ENCODE data around the gene ANG.
"Not testable (repeated sequence)": the region's sequence is repeated elsewhere in the genome, so short reads cannot be mapped to it uniquely, and the experiment has no call there.

Gene ANG

DNA sequence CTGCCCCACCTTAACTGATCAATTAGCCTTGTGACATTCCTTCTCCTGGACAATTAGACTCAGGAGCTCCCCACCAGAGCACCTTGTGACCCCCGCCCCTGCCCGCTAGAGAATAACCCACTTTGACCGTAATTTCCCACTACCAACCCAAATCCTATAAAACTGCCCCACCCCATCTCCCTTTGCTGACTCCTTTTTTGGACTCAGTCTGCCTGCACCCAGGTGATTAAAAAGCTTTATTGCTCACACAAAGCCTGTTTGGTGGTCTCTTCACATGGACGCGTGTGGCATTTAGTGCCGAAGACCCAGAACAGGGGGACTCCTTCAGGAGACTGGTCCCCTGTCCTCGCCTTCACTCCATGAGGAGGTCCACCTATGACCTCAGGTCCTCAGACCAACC lies 12.4 kb downstream of the ANG start:
- DNase-seq: not testable (repeated sequence)

- no peak for DNase-seq
These were observed 18.2 kb downstream of the ANG start for GRCh38 chr14:20706657-20707355.

- no peak for DNase-seq
These were observed 19.1 kb downstream of the ANG start for GRCh38 chr14:20707622-20708021.

- DNase-seq: no peak
These were observed 22.7 kb downstream of the ANG start for GRCh38 chr14:20711261-20711660.

DNA sequence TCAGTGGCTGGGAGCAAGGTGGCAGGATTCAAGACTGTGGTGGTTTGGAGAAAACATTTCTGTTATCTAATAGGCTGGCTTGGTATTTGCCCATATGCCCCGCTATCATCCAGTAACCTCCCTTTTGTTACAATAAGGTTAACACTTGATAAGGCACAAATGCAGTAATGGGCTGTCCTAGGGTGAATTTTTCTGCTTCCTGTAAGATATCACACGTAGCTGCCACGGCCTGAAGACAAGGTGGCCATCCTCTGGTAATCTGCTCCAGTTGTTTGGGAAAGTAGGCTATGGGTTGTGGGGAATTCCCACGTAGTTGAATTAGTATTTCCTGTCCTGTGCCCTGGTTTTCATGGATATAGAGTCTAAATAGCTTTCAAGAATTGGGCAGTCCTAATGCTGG lies 23.1 kb downstream of the ANG start:
- no peak for DNase-seq

- no peak for DNase-seq
These were observed 24.3 kb downstream of the ANG start for GRCh38 chr14:20712904-20713303.

- no peak for DNase-seq
These were observed 26.2 kb downstream of the ANG start for GRCh38 chr14:20714593-20715250.

DNA sequence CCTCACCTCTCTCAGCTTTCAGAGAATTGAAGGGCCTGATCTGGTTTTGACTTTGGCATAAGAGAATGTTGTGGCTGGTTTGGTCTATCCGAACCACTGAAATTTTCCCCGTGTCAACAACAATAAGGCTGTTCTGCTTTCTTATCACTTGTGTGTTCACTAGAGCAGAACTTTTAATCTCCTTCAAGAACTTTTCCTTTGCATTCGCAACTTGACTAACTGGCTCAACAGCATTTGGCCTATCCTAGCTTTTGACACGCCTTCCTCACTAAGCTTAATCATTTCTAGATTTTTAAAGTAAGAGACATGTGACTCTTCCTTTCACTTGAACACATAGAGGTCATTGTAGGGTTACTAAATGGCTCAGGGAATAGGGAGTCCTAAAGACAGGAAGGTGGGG lies 31.2 kb downstream of the ANG start:
- DNase-seq: no peak

DNA sequence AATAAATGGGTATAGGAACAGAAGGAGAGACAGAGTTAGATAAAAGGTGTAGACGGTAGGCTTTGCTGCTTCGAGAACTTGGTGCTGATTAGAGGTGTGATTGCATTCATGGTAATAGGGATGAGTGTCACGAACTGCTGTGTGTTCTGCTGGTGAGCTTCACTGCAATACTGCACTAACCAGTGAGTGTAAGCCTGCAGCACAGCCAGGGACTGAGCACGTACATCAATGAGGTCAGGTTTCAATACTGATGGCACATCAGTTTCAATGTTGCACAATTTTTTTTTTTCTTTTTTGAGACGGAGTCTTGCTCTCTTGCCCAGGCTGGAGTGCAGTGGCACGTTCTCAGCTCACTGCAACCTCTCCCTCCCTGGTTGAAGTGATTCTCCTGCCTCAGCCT lies 32.2 kb downstream of the ANG start:
- DNase-seq: no peak

DNA sequence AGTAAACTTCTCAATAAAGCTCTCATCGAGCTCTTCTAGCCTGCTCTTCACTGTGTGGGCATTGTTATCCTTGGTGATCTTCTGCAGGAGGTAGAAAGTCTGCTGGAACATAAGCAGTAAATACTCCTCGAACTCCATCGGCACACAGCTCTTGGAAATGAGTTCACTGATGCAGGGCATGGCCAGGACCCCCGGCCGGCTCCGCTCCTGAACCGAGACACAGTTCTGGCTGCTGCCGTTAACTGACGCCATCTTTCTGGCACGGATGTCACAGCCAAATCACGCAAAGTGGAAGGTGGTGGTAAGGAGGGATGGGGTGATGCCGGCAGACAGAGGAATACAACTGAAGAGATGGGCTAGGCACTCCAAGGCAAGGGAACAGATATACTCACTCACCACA lies 33.5 kb downstream of the ANG start:
- no peak for DNase-seq

- peak; percentile 51 for DNase-seq
These were observed 34.9 kb downstream of the ANG start for GRCh38 chr14:20723488-20723887.

GRCh38 chr14:20726121-20726520 lies 37.6 kb downstream of the ANG start:
- DNase-seq: not testable (repeated sequence)

DNA sequence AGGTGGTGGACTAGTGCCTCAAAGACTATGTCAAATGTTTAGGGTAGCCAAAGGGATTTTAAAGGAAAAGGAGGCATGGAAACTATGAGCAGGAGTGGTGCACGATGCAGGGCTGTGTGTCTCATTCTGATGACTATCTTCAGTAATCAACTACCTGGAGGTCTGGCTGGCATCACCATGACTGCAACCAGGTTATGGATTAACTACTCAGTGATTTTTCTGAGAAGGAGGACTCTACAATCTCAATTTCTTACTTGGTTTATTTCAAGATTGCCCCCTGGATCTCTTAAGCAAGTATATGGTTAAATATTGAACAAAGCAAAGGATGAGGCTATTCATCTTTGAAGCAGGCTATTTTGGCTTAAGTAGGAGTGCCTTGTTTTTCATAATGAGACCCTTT lies 38.0 kb downstream of the ANG start:
- no peak for DNase-seq

DNA sequence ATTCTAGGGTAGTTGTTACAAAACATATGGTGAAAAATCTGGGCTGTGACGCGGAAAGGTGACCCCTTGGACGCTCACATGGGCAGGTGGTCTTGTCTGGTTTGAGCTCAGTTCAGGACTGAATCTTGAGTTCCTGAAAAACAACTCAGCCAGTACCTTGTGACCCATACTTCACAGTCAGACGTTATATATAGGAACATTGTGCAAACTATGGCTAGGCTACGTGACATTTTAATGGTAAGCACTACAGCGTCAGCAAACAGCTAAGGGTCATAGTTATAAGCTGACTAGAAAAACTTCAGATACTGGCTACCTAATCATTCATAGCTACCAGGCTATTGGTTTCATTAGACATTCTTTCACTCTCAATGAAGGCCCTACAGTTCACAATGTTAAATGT lies 42.3 kb downstream of the ANG start:
- DNase-seq: no peak

DNA sequence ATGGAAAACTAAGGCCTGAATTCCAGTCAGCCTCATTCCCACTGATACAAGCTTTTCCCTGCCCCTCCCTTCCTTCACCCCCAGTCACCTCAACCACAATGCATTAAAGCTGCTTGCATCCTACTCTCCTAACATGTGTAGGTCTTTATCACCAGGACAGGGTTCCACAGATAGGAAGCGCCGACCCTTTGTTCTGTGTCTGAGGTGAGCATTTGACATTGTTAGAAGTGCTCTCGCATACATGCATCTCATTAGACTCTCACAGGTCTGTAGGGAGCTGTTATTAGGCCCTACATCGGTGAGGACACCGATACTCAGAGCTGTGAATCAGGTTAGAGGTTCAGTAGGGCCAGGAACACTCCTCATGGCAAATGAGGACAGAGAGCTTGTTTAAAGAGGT lies 43.9 kb downstream of the ANG start:
- DNase-seq: peak; percentile 5

DNA sequence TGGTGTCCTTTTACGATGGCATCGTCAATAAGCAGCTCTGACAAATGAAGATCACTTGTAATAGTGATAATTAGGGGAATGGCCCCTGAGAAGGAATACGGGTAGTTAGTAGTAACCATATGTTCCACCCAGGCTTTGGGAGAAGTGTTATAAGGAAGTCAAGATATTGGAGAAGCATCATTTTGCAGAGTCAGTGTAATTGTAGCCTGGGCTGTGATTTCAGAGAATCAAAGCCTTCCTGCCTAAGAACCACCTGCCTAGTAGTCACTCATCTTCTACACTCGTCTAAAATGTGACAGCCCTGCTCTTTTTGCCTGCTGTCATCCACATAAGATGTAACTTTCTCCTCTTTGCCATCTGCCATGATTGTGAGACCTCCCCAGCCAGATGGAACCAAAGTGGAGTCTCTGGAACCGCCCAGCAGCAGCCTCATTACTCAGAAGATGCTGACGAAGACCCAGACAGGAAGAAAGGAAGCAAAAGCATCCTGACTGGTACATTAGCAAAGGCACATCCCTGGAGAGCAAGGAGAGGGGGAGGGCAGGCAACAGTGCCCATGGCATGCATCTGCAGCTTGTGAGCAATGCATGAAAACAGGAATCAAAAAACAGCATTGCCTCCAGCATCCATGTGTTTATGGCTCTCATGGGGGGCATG lies 44.5 kb downstream of the ANG start:
- peak; percentile 52 for DNase-seq

DNA sequence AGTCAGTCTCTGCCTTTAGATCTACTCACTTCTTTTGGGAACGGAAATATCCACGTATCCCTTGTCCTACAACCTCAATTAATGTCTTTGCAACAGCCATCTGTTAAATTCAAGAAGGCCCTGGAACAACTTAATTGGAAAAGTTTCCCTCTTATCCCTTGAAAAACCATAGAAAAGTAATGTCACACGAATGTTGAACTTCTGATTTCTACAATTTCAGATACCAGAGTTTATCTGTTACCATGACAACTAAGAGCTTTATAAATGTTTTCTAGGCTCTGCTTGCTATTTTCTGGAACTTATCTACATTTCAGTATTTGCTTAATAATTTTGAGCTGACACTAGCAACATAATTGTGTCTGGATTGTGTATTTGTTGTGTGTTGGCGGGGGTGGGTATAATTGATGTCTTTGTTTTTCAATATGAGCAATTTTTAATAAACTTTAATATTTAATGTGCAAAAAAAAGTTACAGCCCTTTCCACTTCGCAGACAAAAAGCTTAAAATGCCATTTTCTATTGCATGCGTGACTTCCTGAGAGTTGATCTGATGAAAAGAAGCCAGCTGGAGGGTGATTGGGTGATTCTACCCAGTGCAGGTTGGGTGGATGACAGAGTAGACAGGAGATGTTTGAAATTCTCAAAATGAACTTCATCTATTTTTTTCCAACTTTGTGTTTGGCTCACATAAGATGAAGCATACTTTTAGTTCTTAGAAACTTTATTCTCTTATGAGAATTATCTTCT lies 45.3 kb downstream of the ANG start:
- DNase-seq: peak; percentile 15

- DNase-seq: no peak
These were observed 45.9 kb downstream of the ANG start for GRCh38 chr14:20734430-20734806.

- DNase-seq: not testable (repeated sequence)
These were observed 49.7 kb downstream of the ANG start for GRCh38 chr14:20738292-20738691.

DNA sequence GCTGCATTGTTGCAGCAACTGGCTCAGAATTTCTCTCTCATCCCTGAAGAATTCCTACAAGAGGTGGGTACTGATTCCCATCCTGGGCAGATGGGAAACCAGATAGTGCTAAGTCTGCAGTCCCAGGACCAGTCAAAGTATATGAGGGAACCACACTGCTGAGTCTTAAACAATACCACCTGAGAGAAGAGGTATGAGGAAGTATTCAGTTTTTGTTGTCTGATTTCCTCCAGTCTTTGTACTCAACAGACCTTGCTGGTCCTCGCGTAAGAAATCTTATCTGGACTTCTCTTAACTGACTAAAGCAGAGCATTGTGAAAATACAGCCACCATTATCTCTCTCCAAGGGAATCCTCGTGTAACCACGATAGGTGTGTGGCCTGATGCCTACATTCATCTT lies 53.6 kb downstream of the ANG start:
- DNase-seq: no peak

- DNase-seq: no peak
These were observed 55.0 kb downstream of the ANG start for GRCh38 chr14:20743556-20743955.
